GM19324 (cell line): Measurements from ENCODE around the gene ATCAY.

Source experiments
- ATAC-seq: cut with Tn5 transposase; IDR thresholded peaks from one replicate; pipeline ENCODE4 v1.9.1; 2021; ENCODE audit warnings: mild to moderate bottlenecking, moderate library complexity; ENCODE audit not compliant: unreplicated experiment, low FRiP score

Gene ATCAY

DNA sequence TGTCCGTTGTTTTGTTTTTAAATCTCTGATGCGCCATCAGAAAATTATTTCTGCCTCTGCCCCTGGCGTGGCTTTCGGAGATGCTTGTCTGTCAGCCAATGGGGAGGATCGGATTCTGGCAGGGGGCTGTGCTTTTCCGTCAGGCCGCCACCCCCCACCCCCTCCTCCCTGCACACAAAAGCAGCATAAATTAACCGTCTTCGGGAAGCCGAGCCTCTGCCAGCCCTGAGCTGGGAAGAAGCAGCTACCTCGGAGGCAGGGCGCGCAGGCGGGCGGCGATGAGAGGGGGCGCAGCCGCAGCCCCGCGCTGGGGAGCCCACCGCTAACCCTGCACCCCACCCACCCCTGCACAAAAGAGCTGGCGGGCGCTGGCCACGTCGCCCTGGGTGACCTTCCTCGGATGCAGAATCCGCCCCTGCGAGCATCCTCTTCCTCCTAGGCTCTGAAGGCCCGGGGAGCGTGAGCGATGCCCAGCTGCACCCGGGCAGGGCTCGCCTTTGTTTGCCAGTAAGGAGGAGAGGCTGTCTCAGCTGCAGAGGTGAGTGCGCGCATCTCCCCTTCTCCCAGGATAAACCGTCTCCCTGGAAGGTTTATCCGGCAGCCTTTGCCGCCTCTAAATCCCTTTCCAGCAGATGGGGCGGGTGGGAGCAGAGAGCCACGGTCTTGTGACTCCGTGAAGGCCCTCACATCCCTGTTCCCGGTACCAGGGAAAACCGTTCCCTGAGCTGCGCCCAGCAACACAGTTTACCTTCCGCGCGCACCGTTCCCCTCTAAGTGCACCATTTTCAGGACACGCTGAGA, at the start of gene ATCAY:
ATCAY (plus strand) TSS at position 215 of the 801 bp plus-strand sequence. CDS start 5,083 bp downstream, outside the sequence.
- no peak for ATAC-seq

- ATAC-seq, result no peak
Measured at GRCh38 chr19:3831601-3832000, 48.9 kb upstream of the ATCAY start.

- ATAC-seq, result no peak
Measured at GRCh38 chr19:3832001-3832400, 48.5 kb upstream of the ATCAY start.

GRCh38 chr19:3833578-3834348, 46.7 kb upstream of the ATCAY start:
- ATAC-seq, result no peak

DNA sequence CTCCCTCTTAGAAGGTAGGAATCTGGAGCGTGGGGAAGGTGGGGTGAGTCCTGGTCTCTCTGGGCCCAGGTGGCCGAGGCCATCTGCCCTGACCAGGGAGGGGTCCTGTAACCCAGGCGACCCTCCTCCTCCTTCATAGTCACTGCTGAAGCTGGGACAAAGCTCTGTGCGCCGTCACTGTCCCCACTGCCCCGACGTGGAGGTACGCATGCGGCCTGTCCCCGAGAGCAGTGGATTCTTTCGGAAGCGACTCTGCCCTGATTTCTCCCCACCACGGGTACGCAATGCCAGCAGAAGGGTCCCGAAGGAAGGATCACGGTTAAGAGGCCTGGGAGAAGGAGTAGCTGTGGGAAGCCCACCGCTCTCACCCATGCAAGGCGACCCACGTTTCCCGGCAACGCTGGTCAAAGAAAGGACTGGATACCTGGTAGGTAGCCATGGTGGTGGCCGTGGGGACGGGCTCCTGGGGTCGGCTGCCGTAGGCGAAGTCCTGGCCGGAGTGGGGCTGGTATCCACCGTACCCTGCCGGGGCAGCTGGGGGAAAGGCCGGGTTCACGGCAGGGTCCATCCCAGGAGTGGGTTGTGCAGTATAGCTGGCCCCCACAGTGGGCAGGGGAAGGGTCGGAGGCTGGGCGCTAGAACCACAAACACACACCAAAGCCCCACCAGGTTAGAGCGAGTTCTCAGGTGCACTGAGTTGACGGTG, 46.0 kb upstream of the ATCAY start:
- ATAC-seq, result no peak

DNA sequence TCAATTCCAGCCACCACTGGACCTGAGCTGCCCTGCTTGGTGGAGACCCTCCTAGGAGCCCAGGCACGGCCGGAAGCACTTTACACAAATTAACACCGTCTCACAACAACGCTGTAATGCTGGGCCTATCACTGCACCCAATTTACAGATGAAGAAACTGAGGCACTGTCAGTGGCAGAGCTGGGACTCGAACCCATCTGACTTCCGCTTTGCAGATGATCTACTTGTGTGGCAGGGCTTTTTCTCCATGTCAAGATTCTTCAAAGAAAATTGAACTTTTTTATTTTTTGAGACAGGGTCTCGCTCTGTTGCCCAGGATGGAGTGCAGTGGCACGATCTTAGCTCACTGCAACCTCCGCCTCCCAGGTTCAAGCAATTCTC, 45.4 kb upstream of the ATCAY start:
- no peak for ATAC-seq

- no peak for ATAC-seq
Measured at GRCh38 chr19:3836887-3837286, 43.6 kb upstream of the ATCAY start.

- ATAC-seq, result no peak
Measured at GRCh38 chr19:3837332-3837731, 43.2 kb upstream of the ATCAY start.

GRCh38 chr19:3837922-3838321, 42.6 kb upstream of the ATCAY start:
- ATAC-seq, result no peak

DNA sequence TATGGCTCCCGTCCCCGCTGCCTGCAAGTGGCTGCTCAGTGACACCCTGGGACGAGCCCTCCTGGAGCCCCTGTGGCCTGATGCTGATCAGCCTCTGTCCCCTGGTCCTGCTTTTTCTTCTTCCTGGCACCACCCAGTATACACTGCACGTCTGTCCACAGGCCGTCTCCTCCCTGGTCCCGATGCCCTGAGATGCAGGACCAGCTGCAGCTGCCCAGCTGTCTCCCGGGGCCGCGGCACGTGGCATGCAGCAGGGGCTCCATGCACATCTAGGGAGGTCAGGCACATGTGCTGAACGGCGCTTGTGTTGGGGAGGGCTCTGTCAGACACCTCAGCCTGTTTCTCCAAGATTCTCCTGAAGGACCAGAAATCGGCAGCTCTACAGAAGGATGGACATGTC, 41.8 kb upstream of the ATCAY start:
- no peak for ATAC-seq

DNA sequence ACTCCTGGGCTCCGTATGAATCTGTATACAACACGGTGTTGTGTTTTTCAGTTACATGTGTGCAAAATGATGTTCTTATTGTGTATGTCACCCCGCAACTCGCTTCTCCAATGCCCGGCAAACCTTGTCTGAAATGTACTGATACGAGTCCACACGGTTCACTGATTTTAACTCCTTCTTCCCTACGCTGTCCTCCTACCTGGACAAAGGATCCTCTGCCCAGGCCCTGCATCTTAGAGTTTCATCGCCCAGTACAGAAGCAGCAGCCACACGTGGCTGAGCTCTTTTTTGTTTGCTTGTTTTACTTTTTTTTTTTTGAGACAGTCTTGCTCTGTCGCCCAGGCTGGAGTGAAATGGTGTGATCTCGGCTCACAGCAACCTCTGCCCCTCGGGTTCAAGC, 40.5 kb upstream of the ATCAY start:
- no peak for ATAC-seq

GRCh38 chr19:3840804-3841203, 39.7 kb upstream of the ATCAY start:
- no peak for ATAC-seq

DNA sequence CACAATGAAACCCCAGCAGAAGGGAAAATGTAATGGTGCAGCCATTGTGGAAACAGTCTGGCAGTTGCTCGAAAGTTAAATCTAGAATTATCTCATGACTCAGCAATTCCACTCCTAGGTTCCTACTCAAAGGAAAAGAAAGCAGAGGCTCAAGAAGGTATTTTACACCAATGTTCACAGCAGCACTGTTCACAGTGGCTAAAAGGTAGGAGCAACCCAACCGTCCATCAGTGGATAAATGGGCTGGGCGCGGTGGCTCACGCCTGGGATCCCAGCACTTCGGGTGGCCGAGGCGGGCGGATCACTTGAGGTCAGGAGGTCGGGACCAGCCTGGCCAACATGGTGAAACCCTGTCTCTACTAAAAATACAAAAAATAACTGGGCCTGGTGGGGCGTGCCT, 37.5 kb upstream of the ATCAY start:
- no peak for ATAC-seq

DNA sequence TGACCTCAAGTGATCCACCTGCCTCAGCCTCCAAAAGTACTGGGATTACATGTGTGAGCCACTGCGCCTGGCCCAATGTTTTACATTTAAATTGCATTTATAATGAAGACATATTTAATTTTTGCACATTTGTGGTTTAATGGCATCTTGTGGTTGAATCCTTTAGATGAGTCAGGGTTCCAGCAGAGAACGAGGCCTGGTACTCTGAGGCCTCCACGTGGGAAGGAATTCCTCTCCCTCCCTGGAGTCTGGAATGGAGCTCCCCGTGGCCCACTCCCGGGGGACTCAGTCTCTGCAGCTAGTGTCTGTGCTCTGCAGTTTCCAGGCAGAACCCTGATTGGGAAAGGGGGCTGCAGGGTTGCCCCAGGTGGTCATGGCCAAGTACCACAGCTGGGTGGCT, 35.9 kb upstream of the ATCAY start:
- no peak for ATAC-seq

DNA sequence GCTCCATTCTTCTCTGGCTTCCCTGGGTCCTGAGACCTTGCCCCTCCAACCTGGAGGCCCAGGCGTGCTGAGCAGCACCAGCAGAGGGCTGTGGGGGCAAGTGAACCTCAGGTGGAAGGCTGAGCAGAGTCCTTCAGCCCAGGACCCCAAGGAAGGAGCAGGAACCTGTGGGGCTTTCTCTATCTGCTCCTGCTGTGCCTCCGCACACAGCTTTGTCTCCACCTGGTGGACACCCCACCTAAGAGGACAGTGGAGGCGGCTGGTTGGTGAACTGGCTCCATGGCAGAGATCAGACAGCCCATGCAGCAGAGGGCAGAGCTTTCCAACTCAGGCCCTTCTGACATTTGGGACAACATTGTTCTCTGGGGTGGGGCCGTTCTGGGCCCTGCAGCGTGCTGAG, 31.4 kb upstream of the ATCAY start:
- no peak for ATAC-seq

DNA sequence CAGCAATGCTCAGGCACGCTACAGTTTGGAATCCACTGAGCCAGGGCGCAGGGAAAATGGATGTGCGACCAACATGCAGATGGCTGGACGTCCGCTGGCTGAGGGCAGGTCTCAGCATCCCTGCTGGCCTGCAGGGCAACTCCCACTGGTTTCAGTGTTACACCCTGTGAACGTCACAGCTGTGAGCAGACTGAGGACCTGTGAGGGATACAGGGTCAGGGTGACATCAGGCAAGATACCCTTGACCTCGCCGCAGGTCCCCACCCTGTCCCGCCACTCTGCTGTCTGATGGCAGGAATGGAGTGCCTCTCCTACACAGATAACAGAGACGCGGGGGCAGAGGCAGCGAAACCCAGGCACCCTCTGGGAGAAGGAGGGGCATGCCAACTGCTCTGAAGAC, 30.7 kb upstream of the ATCAY start:
- no peak for ATAC-seq

DNA sequence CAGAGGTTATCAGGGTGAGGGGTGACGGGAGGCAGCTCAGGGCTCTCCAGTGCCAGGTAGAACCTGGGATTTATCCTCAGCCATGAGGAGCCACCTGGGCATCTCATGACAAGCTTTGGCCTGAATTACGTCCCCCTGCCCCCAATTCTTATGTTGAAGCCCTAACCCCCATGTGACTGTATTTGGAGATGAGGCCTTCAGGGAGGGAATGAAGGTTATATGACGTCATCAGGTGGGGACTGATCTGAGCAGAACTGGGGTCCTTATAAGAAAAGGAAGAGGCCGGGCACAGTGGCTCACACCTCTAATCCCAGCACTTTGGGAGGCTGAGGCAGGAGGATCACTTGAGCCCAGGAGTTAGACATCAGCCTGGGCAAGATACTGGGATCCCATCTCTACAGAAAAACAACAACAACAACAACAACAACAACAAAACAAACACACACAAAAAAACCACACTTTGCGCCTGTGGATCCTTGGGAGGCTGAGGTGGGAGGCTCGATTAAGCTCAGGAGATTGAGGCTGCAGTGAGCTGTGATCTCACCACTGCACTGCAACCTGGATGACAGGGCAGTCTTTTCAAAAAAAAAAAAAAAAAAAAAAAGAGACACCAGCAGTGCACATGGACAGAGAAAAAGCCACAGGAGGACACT, 30.0 kb upstream of the ATCAY start:
- ATAC-seq, result no peak

- no peak for ATAC-seq
Measured at GRCh38 chr19:3851254-3852176, 29.0 kb upstream of the ATCAY start.

GRCh38 chr19:3852177-3852511, 28.3 kb upstream of the ATCAY start:
- no peak for ATAC-seq
